UCSD-AML1 (cell line): ENCODE measurements around the gene GLIS1.

Experiments
- DNase-seq: peaks from one replicate; lab custom pipeline; 2025; ENCODE audit not compliant: unreplicated experiment; lab: John Stamatoyannopoulos, UW

The GLIS1 gene

DNA sequence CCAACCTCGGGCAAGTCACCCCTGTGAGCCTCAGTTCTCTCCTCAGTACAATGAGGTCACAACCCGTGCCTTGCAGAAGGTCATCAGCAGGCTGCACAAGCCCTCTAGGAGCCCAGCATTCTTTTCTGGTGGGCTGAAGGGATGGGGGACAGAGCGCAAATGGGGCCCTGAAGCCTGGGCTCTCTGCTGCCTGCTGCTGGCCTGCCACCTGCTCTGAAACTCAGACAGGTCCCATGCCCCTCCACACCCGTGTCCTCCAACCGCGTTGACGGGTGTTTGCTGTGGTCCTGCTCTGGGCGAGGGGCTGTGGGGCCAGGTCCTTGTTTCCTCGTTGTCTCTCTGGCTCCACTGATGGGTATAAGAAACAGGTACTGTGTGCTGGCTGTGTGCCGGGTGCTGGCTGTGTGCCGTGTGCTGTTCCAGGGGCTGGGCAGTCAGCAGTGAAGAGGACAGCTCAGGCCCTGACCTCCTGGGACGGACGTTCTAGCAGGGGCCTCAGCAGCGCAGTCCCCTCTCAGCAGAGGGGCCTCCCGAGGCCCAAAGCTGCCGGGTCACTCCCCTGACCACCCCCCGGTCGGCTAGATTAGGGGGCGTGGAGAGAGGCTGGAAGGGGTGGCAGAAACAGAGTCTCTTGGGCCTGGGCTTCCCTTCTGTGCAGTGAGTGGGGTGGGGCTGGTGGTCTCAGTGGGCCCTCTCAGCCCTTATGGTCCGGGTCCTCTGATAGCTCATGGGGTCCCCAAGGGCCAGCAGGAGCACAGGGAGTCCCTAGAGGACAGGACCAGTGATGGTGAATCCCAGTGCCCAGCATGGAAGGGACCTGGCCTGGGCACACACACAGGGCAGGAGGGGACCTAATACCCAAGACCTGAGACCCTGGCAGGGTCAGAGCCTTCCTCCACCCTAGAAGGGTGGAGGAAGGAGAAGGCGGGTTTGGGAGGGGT lies 237.6 kb downstream of the GLIS1 start:
- no peak for DNase-seq

- DNase-seq: no peak
Measured at GRCh38 chr1:53500204-53501064, 238.5 kb downstream of the GLIS1 start.

- DNase-seq: no peak
Measured at GRCh38 chr1:53499257-53500203, 239.4 kb downstream of the GLIS1 start.

DNA sequence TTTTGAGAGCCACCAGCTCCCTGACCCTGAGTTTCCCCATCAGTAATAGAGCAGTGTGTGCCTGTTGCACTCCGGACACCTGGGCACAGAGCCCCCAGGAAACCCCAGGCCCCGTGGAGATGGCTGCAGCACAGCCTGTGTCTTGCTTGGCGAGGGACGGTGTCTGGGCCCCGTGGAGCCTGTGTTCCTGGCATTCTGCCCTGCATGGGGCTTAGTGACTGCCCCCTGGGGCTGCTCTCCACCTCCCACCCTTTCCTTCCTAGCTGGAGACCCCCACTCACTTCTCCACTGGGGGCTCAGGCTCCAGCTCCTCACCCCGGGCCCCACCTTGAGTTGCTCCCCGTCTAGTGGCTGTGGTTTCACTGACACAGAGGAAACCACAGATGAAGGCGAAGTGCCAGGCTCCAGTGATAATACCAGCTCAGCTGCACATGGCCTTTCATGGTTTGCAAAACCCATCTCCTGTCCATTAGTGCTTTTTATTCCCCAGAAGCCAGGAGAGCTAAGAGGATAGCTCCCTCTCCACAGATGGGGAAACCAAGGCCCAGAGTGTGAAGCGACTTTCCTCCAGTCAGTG lies 240.3 kb downstream of the GLIS1 start:
- no peak for DNase-seq

GRCh38 chr1:53495633-53496345 lies 243.2 kb downstream of the GLIS1 start:
- no peak for DNase-seq

DNA sequence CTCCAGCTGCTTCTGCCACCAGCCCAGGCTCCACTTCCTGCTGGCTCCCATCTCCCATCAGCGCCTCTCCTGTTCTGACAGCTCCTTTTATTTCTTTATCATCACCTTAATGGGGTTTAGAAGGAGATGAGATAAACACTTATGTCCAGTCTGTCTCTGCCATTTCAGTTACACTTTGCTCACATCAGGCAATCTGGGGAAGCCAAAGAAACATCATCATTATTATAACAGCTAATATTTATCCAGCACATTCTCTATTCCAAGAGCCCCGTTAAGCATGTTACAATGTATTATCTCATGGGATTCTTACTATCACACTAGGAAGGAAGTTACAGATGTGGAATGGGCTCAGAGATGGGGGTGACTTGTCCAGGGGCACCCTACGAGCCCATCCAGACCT lies 248.6 kb downstream of the GLIS1 start:
- DNase-seq: no peak

- no peak for DNase-seq
Measured at GRCh38 chr1:53486395-53487026, 252.5 kb downstream of the GLIS1 start.

- peak; percentile 78 for DNase-seq
Measured at GRCh38 chr1:53485478-53486394, 253.2 kb downstream of the GLIS1 start.

DNA sequence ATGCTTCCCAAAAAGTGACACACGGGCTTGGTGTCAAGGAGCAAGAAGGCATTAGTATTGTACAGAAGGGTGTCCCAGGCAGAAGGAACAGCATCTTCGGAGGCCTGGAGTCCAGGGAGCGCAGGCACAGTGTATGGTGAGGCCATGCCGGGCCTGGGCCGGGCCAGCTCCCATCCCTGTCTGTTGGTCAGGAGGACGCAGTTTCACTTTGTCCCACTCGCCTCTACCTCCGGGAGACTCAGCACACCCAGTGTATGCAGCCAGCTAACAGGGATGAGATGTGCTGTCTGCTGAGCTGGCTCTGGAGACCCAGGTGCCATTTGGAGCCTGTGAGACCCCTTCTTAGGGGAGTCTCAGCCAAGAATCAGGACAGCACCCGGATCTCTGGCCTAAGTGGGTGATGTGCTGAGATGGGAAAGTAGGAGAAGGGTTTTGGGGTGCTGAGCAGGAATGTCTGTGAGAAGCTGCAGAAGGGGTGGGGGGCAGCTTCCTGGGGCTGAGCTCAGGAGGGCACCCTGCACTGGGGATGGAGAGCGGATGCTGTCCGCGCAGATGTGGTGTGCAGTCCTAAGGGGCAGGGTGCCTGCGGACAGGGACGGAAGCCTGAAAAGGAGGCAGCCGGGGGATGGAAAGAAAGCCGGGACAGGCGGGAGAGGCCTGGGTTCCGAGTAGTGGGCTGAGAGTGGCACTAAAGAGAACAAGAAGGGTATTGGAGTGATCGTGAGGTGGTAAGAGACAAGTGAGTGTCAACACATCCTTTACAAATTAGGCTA lies 254.1 kb downstream of the GLIS1 start:
- no peak for DNase-seq

GRCh38 chr1:53483656-53484055 lies 255.3 kb downstream of the GLIS1 start:
- DNase-seq: no peak

DNA sequence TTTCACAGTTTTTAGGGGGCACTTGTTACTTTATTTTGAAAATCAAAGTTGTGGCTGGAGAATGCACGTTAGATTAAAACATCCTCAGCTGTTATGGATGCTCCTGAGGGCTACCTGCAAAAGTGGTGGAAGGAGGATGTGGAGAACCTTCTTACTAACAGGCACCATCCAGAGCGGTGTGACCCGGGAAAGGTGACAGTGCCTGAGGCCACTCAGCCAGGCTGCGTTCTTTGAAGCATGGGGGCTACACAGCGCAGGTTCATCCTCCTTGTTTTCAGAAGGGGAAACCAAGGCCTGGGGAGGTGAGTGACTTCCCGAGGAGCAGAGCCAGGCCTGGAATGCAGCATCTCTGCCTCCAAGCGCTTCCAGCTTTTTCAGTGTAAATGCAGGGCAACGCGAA lies 255.8 kb downstream of the GLIS1 start:
- DNase-seq: no peak

- DNase-seq: no peak
Measured at GRCh38 chr1:53482441-53483153, 256.4 kb downstream of the GLIS1 start.

DNA sequence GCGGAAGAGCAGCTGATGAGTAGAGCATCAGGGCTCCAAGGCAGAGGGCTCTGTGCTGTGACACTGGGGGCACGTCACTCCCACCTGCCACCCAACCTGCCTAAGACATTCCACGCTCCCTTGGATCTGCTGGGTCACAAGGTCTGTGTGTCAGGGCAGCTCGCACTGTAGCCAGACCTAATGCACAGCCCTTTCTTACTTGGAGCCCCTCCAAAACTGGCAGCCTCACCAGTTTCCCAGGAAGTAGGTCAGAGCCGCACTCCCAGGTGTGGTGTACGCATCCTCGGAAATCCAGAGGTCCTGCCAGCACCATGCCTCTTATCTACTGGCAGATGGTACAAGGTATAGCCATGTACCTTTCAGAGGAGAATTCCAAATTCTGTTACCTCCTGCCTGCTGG lies 257.5 kb downstream of the GLIS1 start:
- DNase-seq: no peak

GRCh38 chr1:53480678-53481077 lies 258.3 kb downstream of the GLIS1 start:
- no peak for DNase-seq

GRCh38 chr1:53478502-53478818 lies 260.5 kb downstream of the GLIS1 start:
- DNase-seq: no peak

DNA sequence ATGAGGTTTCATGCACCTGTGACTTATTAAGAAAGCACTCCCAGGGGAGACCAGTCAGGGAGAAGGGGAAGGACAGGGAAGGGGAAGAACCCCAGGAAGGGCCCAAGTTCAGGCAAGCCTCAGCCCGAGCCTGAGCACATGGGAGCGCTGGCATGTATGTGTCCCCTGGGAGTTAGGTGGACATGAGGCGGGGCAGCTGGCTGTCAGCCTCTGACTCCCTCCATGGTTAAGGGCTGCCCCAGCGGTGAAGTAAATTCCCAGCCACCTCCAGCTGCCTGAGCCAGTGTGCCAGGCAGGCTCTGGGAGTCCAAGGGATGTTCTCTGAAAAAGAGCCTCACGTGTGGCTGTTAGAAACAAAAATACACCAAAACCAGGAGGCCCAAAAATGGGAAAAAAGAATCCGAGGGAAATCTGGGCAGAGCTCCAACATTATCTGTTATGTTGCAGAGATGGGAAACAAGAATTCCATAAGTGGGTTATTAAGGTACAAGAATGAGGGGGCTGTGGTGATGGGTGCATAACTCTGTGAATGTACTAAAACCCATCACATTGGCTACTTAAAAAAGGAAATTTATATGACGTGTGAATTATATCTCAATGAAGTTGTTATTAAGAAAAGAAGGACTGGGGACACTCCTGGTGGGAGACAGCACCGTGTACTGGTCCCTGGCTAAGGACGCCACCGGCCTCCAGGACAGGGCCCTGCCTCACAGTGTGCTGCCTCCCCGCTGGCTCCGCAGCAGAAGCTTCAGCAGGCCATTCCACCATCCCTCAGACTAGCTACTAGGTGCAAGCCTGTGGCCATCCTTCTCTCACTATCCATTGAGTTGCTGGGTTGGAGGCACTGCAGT lies 261.1 kb downstream of the GLIS1 start:
- no peak for DNase-seq
